Tibial artery (tissue), 4 donors: Measurements from ENCODE around the gene PSAPL1.

ENCODE experiments used
- DNase-seq, 2 donors: peaks; one replicate each; pipeline ENCODE4 v3.0.0-alpha.2; 2019
- H3K27ac ChIP-seq, 2 donors: fragments of 200-600 bp; sonication (generic) in 1 of 2; 1 replicate in 1 of 2; 2 replicates in 1 of 2; pipeline ENCODE4 v1.5.1; 2018 to 2019; ENCODE audit warnings: mild to moderate bottlenecking in 1 of 2
- H3K27me3 ChIP-seq, 2 donors: fragments of 200-600 bp; sonication (generic) in 1 of 2; one replicate each; pipeline versions ENCODE4 v1.5.1 to v1.6.0; 2016 to 2019
- H3K36me3 ChIP-seq, 3 donors: fragments of 200-600 bp; sonication (generic) in 2 of 3; one replicate each; pipeline ENCODE4 v1.5.1; 2016 to 2019; ENCODE audit warnings: mild to moderate bottlenecking in 2 of 3
- H3K4me1 ChIP-seq, 4 donors: fragments of 200-600 bp; sonication (generic) in 2 of 4; 1 replicate in 3 of 4; 2 replicates in 1 of 4; pipeline ENCODE4 v1.5.1; 2016 to 2019
- H3K4me3 ChIP-seq, 2 donors: fragments of 200-600 bp; sonication (generic) in 1 of 2; 1 replicate in 1 of 2; 2 replicates in 1 of 2; pipeline ENCODE4 v1.5.1; 2018 to 2019; ENCODE audit warnings: mild to moderate bottlenecking in 2 of 2
- H3K9me3 ChIP-seq, 3 donors: fragments of 200-600 bp; sonication (generic) in 1 of 3; one replicate each; pipeline ENCODE4 v1.5.1; 2016 to 2019
- intact Hi-C: fragments of 100-400 bp; cut with DNase I; formaldehyde crosslinking; loops from one replicate; pipeline ENCODE4 v1.15.0; 2023; ENCODE audit warnings: low total_unique reads
- TF ChIP-seq, protein P1 (sequence below), 2 experiments: fragments of 200-600 bp in 1 of 2; fragments of 450-650 bp in 1 of 2; IDR thresholded peaks; one replicate each; pipeline ENCODE4 v1.5.1; 2017 to 2019; ENCODE audit warnings: antibody characterized with exemption in 2 of 2, mild to moderate bottlenecking in 1 of 2, moderate library complexity in 1 of 2

PSAPL1 gene

DNA sequence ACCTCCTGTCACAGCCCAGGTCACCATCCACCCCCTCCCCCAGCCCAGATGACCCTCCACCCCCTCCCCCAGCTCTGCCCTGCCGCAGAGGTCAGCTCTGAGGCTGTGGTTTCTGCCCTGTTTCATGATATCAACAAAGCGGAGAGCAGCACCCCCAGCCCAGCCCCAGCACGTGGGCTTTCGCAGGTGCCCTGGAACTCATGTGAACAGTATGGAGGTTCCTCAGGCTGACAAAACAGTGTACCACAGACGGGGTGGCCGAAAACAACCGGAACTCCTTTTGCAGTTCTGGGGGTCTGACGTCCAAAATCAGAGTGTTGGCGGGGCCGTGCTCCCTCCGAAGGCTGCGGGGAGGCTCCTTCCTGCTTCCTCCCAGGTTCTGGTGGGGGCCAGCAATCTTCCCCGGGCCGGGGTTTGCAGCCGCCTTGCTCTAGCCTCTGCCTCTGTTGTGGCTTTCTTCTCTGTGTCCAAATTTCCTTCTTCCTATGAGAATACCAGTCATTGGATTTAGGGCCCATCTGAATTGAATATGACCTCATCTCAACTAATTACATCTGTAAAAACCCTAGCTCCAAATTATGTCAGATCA is 7.9 kb upstream of the PSAPL1 start:
- peaks cover 0 to 35% of the 10 kb centered on the region in 2 donors for H3K27me3 ChIP-seq
- no peaks in the 10 kb centered on the region for H3K9me3 ChIP-seq
- TF ChIP-seq, protein P1, sequence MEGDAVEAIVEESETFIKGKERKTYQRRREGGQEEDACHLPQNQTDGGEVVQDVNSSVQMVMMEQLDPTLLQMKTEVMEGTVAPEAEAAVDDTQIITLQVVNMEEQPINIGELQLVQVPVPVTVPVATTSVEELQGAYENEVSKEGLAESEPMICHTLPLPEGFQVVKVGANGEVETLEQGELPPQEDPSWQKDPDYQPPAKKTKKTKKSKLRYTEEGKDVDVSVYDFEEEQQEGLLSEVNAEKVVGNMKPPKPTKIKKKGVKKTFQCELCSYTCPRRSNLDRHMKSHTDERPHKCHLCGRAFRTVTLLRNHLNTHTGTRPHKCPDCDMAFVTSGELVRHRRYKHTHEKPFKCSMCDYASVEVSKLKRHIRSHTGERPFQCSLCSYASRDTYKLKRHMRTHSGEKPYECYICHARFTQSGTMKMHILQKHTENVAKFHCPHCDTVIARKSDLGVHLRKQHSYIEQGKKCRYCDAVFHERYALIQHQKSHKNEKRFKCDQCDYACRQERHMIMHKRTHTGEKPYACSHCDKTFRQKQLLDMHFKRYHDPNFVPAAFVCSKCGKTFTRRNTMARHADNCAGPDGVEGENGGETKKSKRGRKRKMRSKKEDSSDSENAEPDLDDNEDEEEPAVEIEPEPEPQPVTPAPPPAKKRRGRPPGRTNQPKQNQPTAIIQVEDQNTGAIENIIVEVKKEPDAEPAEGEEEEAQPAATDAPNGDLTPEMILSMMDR (IDR thresholded peaks at IDR 0.05), result no peak
- DNase-seq, result no peak
- no peaks in the 10 kb centered on the region for H3K36me3 ChIP-seq
- H3K27ac ChIP-seq, result no peak overlapping the region
- intact Hi-C loops, result no loop called here
- H3K4me1 ChIP-seq, result no peaks in the 10 kb centered on the region
- no peak overlapping the region for H3K4me3 ChIP-seq

DNA sequence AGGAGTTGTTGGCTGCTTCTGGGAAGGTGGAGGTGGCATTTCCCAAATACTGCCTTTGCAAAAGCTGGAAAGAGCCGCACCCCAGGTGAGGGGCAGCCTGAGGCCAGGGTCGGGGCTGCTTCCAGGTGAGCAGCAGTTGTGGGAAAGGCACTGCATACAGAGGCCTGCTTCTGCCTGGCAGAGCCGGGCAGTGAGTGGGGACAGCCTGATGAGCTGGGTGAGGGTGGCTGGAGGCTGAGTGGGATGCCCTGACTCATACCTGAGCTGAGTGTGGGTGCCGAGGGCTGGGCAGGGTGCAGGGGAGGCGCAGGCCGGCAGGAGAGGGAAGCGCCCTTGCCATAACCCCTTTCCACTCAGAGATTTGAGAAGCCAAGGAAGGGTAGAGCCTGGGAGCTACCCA is 6.5 kb upstream of the PSAPL1 start:
- no peak overlapping the region for H3K27ac ChIP-seq
- TF ChIP-seq, protein P1 (IDR thresholded peaks at IDR 0.05), result no peak
- H3K4me3 ChIP-seq, result no peak overlapping the region
- no peaks in the 10 kb centered on the region for H3K36me3 ChIP-seq
- intact Hi-C loops, result no loop called here
- H3K27me3 ChIP-seq, result peaks cover 0 to 27% of the 10 kb centered on the region in 2 donors
- no peaks in the 10 kb centered on the region for H3K4me1 ChIP-seq
- no peaks in the 10 kb centered on the region for H3K9me3 ChIP-seq
- no peak for DNase-seq

DNA sequence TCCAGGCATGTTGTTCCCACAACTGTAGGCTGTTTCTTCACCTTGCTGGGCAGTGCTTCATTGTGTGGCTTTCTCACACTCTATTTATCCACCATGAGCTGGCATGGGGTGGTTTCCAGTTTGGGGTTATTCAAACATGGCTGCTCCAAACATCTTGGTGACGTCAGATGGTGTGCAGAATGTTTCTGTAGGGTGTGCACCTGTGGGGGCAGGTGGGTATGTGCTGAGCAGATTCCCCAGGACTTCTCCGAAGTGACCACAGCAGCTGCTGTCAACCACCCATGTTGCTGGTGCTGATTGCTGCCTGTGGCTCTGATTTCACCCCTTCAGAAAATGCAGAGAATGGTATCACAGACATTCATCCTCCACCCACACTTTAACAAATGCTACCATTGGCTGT is 5.0 kb upstream of the PSAPL1 start:
- H3K4me1 ChIP-seq, result no peaks in the 10 kb centered on the region
- intact Hi-C loops, result no loop called here
- TF ChIP-seq, protein P1 (IDR thresholded peaks at IDR 0.05), result no peak

DNA sequence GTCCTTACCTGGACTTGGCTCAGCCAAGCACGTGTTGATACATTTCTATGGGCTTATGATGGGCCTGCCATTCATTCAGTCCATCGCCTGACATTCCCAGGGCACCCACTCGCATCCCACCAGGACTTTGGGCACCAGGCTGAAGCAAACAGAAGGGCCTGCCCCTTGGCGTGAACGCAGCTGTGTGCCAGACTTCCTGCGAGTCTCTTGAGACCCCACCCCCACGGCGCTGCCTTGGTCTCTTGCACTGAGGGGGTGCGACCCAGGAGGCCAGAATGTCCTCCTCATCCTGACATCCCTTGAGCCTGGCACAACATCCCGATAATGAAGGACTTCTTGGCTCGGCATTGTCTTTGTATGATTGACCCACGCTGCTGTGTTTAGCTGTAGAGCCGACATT is 1.5 kb upstream of the PSAPL1 start:
- no peak for DNase-seq
- TF ChIP-seq, protein P1 (IDR thresholded peaks at IDR 0.05), result no peak
- no peak overlapping the region for H3K4me3 ChIP-seq
- intact Hi-C loops, result no loop called here
- H3K4me1 ChIP-seq, result no peaks in the 10 kb centered on the region
- H3K27me3 ChIP-seq, result peaks cover 0 to 11% of the 10 kb centered on the region in 2 donors
- no peaks in the 10 kb centered on the region for H3K9me3 ChIP-seq
- H3K36me3 ChIP-seq, result no peaks in the 10 kb centered on the region
- no peak overlapping the region for H3K27ac ChIP-seq

More for the DNA sequence above, 5.0 kb upstream of the PSAPL1 start:
- H3K36me3 ChIP-seq, result no peaks in the 10 kb centered on the region
- no peak overlapping the region for H3K4me3 ChIP-seq
- DNase-seq, result no peak
- no peaks in the 10 kb centered on the region for H3K9me3 ChIP-seq
- H3K27me3 ChIP-seq, result peaks cover 0 to 20% of the 10 kb centered on the region in 2 donors
- no peak overlapping the region for H3K27ac ChIP-seq

DNA sequence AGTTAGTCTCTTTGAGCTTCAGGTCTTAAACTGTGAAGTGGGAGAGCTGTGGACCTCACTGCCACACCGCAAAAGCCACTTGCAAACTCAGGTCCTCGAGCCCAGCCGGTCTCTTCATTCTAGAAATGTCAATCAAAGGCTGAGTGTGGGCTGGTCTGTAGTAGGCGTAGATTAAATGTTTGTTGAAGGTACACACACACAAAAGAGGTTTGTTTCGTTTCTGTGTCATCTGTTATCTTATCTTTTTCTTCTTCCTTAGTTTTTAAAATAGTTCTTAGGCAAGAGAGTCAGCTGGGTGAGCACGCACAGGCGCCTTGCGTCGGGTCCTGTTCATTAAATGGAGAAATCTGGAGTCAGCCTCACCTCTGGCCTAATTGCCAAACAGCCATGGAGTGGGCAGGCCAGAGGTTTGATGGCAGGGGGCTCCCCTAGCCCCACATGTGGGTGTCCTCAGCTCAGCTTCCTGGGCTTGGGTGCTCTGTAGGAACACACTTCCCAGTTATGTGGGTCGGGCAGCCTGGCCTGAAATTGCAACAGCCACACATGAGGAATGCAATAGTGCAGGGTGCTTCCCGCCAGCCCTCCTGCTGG is 836 bp upstream of the PSAPL1 start:
- peaks cover 0 to 5% of the 10 kb centered on the region in 2 donors for H3K27me3 ChIP-seq
- DNase-seq, result no peak
- no peak overlapping the region for H3K27ac ChIP-seq
- TF ChIP-seq, protein P1 (IDR thresholded peaks at IDR 0.05), result no peak
- H3K9me3 ChIP-seq, result no peaks in the 10 kb centered on the region
- no peak overlapping the region for H3K4me3 ChIP-seq
- intact Hi-C loops, result no loop called here
- H3K36me3 ChIP-seq, result no peaks in the 10 kb centered on the region
- H3K4me1 ChIP-seq, result no peaks in the 10 kb centered on the region
